H1 (cell line): ENCODE measurements around the gene MGAT5. TPM values are rescaled to one million over a fixed set of nuclear protein-coding genes. Genes with fewer than 3 reads are reported as not detected.

Source experiments
- CTCF ChIA-PET: fragments of 300-600 bp; sonication (Branson Sonifier 250); formaldehyde crosslinking; loops from one replicate; lab custom pipeline; 2021; ENCODE audit not compliant: partially characterized antibody; lab: Charles Lee
- POLR2A ChIA-PET: fragments of 300-600 bp; sonication (Branson Sonifier 250); formaldehyde crosslinking; loops from one replicate; lab custom pipeline; 2021; ENCODE audit warnings: inconsistent platforms; ENCODE audit not compliant: partially characterized antibody; lab: Charles Lee
- DNase-seq, 2 experiments: peaks; one replicate each; pipeline versions ENCODE4 v3.0.0 to v3.0.0-alpha.2; 2010 to 2022; ENCODE audit warnings: low spot score in 2 of 2, low read depth in 1 of 2, mixed read lengths in 1 of 2
- FAIRE-seq: peaks from 2 replicates; lab custom pipeline; 2011; peaks lifted over from hg19 to GRCh38; lab: Jason Lieb, UNC
- H2AFZ ChIP-seq: 2 replicates; pipeline ENCODE4 v1.8.1; 2012; ENCODE audit warnings: low read length, inconsistent platforms
- H2AK5ac ChIP-seq: 2 replicates; pipeline ENCODE4 v1.6.1; 2013; ENCODE audit warnings: low read depth, low read length
- H2BK120ac ChIP-seq: replicated peaks from 2 replicates; pipeline ENCODE3; 2013; ENCODE audit warnings: low read depth, low read length, inconsistent platforms
- H2BK12ac ChIP-seq: 2 replicates; pipeline ENCODE4 v1.6.1; 2013; ENCODE audit warnings: low read depth, low read length
- H2BK15ac ChIP-seq: 2 replicates; pipeline ENCODE4 v1.6.1; 2013; ENCODE audit warnings: low read length
- H2BK20ac ChIP-seq: 2 replicates; pipeline ENCODE4 v1.6.1; 2013; ENCODE audit warnings: low read length
- H2BK5ac ChIP-seq: 2 replicates; pipeline ENCODE4 v1.6.1; 2013; ENCODE audit warnings: low read depth, low read length
- H3K14ac ChIP-seq: 2 replicates; pipeline ENCODE4 v1.6.1; 2013; ENCODE audit warnings: inconsistent platforms; ENCODE audit not compliant: insufficient read length
- H3K18ac ChIP-seq: 2 replicates; pipeline ENCODE4 v1.6.1; 2013; ENCODE audit warnings: low read length; ENCODE audit errors: extremely low read depth
- H3K23ac ChIP-seq: 2 replicates; pipeline ENCODE4 v1.6.1; 2013; ENCODE audit warnings: inconsistent platforms; ENCODE audit not compliant: insufficient read length
- H3K23me2 ChIP-seq: 2 replicates; pipeline ENCODE4 v1.6.1; 2013; ENCODE audit warnings: low read depth, low read length
- H3K27ac ChIP-seq: 2 replicates; pipeline ENCODE4 v1.6.1; 2011; ENCODE audit warnings: low read depth, low read length, inconsistent platforms
- H3K27me3 ChIP-seq, 4 experiments: replicated peaks in 1 of 4; 1 replicate in 1 of 4; 2 replicates in 3 of 4; pipeline versions ENCODE4 v1.6.1 to v1.8.1; 2011 to 2013; ENCODE audit warnings: low read length in 3 of 4, mild to moderate bottlenecking in 3 of 4, inconsistent platforms in 2 of 4, mixed read lengths in 2 of 4, moderate library complexity in 1 of 4; ENCODE audit not compliant: control insufficient read depth in 3 of 4, insufficient read depth in 3 of 4; ENCODE audit errors: extremely low read depth in 1 of 4
- H3K36me3 ChIP-seq, 4 experiments: 2 replicates each; pipeline versions ENCODE4 v1.6.1 to v1.8.1; 2011 to 2013; ENCODE audit warnings: mild to moderate bottlenecking in 4 of 4, low read length in 3 of 4, moderate library complexity in 2 of 4, control low read depth in 1 of 4, inconsistent platforms in 1 of 4; ENCODE audit not compliant: insufficient read depth in 4 of 4, control insufficient read depth in 2 of 4
- H3K4ac ChIP-seq: replicated peaks from 2 replicates; pipeline ENCODE3; 2013; ENCODE audit warnings: low read length, low read depth, mixed read lengths, inconsistent platforms; ENCODE audit not compliant: insufficient read length
- H3K4me1 ChIP-seq, 4 experiments: replicated peaks in 1 of 4; 1 replicate in 1 of 4; 2 replicates in 3 of 4; pipeline versions ENCODE4 v1.6.1 to v1.8.1; 2011 to 2013; ENCODE audit warnings: low read length in 3 of 4, inconsistent platforms in 2 of 4, mixed read lengths in 1 of 4; ENCODE audit not compliant: insufficient read depth in 4 of 4, control insufficient read depth in 3 of 4
- H3K4me2 ChIP-seq, 2 experiments: 2 replicates each; pipeline versions ENCODE4 v1.6.1 to v1.8.1; 2011 to 2013; ENCODE audit warnings: low read depth in 2 of 2, low read length in 2 of 2, control low read depth in 1 of 2, inconsistent platforms in 1 of 2, mild to moderate bottlenecking in 1 of 2; ENCODE audit not compliant: insufficient read depth in 1 of 2
- H3K4me3 ChIP-seq, 4 experiments: fragments of 200-600, 300-600 bp in 1 of 4; sonication (generic), shearing (Covaris generic), sonication (Bioruptor Twin) in 1 of 4; 2 replicates each; pipeline versions ENCODE4 v1.5.1 to v1.8.1; 2011 to 2016; ENCODE audit warnings: low read length in 4 of 4, low read depth in 3 of 4, control low read depth in 2 of 4, inconsistent platforms in 2 of 4, mild to moderate bottlenecking in 2 of 4, mixed read lengths in 1 of 4, moderate library complexity in 1 of 4; ENCODE audit not compliant: insufficient read depth in 2 of 4; ENCODE audit errors: extremely low read depth in 1 of 4
- H3K56ac ChIP-seq: replicated peaks from 2 replicates; pipeline ENCODE3; 2013; ENCODE audit warnings: low read depth, mild to moderate bottlenecking, mixed read lengths, low read length, inconsistent platforms; ENCODE audit not compliant: insufficient read length
- H3K79me1 ChIP-seq: 2 replicates; pipeline ENCODE4 v1.6.1; 2013; ENCODE audit warnings: low read depth, low read length, control low read depth
- H3K79me2 ChIP-seq, 2 experiments: 2 replicates each; pipeline versions ENCODE4 v1.6.1 to v1.8.1; 2012 to 2013; ENCODE audit warnings: low read length in 2 of 2, mild to moderate bottlenecking in 2 of 2, inconsistent platforms in 1 of 2; ENCODE audit not compliant: insufficient read depth in 2 of 2, control insufficient read depth in 1 of 2
- H3K9ac ChIP-seq, 4 experiments: replicated peaks in 1 of 4; 1 replicate in 1 of 4; 2 replicates in 3 of 4; pipeline versions ENCODE4 v1.6.1 to v1.8.1; 2011 to 2013; ENCODE audit warnings: low read depth in 3 of 4, low read length in 3 of 4, control low read depth in 2 of 4, mild to moderate bottlenecking in 2 of 4, moderate library complexity in 2 of 4, inconsistent platforms in 1 of 4; ENCODE audit errors: extremely low read depth in 1 of 4
- H3K9me3 ChIP-seq, 2 experiments: 2 replicates each; pipeline versions ENCODE4 v1.6.1 to v1.8.1; 2012 to 2013; ENCODE audit warnings: mild to moderate bottlenecking in 2 of 2, moderate library complexity in 2 of 2, control low read depth in 1 of 2, inconsistent platforms in 1 of 2, low read depth in 1 of 2, low read length in 1 of 2, mixed read lengths in 1 of 2; ENCODE audit not compliant: insufficient read depth in 2 of 2
- H4K20me1 ChIP-seq, 2 experiments: replicated peaks in 1 of 2; 2 replicates each; pipeline versions ENCODE3 to v1.8.1; 2011 to 2013; ENCODE audit warnings: inconsistent platforms in 2 of 2, low read length in 2 of 2, mild to moderate bottlenecking in 1 of 2; ENCODE audit not compliant: insufficient read depth in 2 of 2, control insufficient read depth in 1 of 2
- H4K5ac ChIP-seq: 2 replicates; pipeline ENCODE4 v1.6.1; 2013; ENCODE audit warnings: low read length, low read depth, mixed read lengths, inconsistent platforms; ENCODE audit not compliant: insufficient read length
- H4K8ac ChIP-seq: 2 replicates; pipeline ENCODE4 v1.8.0; 2013; ENCODE audit warnings: mild to moderate bottlenecking, moderate library complexity, low read length, inconsistent platforms; ENCODE audit not compliant: insufficient read depth; ENCODE audit errors: extremely low read depth
- H4K91ac ChIP-seq: replicated peaks from 2 replicates; pipeline ENCODE3; 2013; ENCODE audit warnings: low read length, mixed read lengths, inconsistent platforms; ENCODE audit not compliant: insufficient read length
- BRCA1 ChIP-seq: IDR thresholded peaks from 2 replicates; pipeline ENCODE4 v1.6.1; 2012; ENCODE audit warnings: low read depth, low read length, improper control_type of control experiment
- WGBS, 2 experiments: shearing (Covaris generic) in 1 of 2; methylation state at CpG; one replicate each; pipeline versions ENCODE4 v1.1.6 to v1.1.7; 2013 to 2015; ENCODE audit warnings: low lambda C conversion rate in 2 of 2, mixed read lengths in 2 of 2, inconsistent platforms in 1 of 2, low coverage in 1 of 2, missing lambda C conversion rate in 1 of 2; ENCODE audit not compliant: insufficient replicate concordance in 2 of 2, insufficient coverage in 1 of 2, insufficient read length in 1 of 2; ENCODE audit errors: extremely low coverage in 1 of 2, missing lambda C conversion rate in 1 of 2; 5-methylcytosine and 5-hydroxymethylcytosine counted together
- polyA plus RNA-seq, 7 experiments: library from polyadenylated mRNA; depleted of rRNA in 3 of 7; stranded (reverse) in 5 of 7; unstranded in 2 of 7; fragments of >200 nt in 5 of 7; fragments of 200-250 nt in 2 of 7; gene quantifications; 1 replicate in 5 of 7; 2 replicates in 1 of 7; 4 replicates in 1 of 7; pipeline versions ENCODE4 v1.2.1 to v1.2.3, GENCODE V29; 2011 to 2013; ENCODE audit warnings: missing spikeins in 2 of 7, mixed read lengths in 2 of 7
- total RNA-seq: library from RNA; stranded (reverse); fragmentation: NEBNext Ultra II Directional; extraction: Animal tissue kit (Norgen Biotek cat#: 25700); gene quantifications from 2 replicates; pipeline ENCODE4 v1.2.1, GENCODE V29; 2021

MGAT5 gene
- total and polyA plus RNA-seq, 2 of the 8 experiments (the other 6 are each of a cell fraction or from before 2014, with no cell fraction given): 11.2 to 49.2 TPM

DNA sequence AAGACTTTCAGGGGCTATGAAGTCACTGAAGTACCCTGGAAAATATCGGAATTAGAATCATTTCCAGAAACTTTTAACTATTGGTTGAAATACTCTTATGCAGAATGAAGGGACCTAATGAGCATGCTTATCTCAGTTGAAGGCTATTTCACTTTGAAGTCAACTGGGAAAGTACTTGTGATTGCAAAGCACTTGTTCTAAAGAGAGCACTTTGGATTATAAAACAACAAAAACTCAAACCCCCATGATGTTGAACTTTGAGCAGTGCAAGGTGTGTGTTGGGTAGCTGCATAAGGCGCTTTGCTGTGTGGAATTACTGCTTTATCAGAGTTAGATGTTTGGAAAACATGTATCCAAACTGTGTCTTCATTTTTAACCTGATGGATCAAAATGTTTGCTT is 12.0 kb upstream of the MGAT5 start:
- Histone ChIP-seq H3K18ac (no peak overlapping the region), H2BK15ac (no peak overlapping the region), H2AFZ (no peak overlapping the region), H3K79me2 (peaks cover 0 to 36% of the 10 kb centered on the region in 2 experiments; a peak in 2 of 4 replicates), H2BK12ac (no peak overlapping the region), H4K8ac (no peak overlapping the region), H3K36me3 (no peaks in the 10 kb centered on the region), H3K4me2 (no peak overlapping the region), H3K4me3 (no peak overlapping the region), H3K23ac (no peak overlapping the region), H4K91ac (no peak overlapping the region), H3K9me3 (no peaks in the 10 kb centered on the region), H3K9ac (no peak overlapping the region), H2BK20ac (no peak overlapping the region), H3K56ac (no peak overlapping the region), H3K27ac (no peak overlapping the region), H3K23me2 (no peaks in the 10 kb centered on the region), H3K14ac (no peak overlapping the region), H2AK5ac (no peak overlapping the region), H2BK5ac (no peak overlapping the region), H4K5ac (no peak overlapping the region), H4K20me1 (peaks cover 2 to 11% of the 10 kb centered on the region in 2 experiments), H3K79me1 (peaks cover 2% of the 10 kb centered on the region; the same call in 1 of the 2 replicates), H3K27me3 (no peaks in the 10 kb centered on the region; a peak in 2 of 7 replicates), H3K4ac (no peak overlapping the region), H2BK120ac (no peak overlapping the region), H3K4me1 (peaks cover 0 to 6% (median 0%) of the 10 kb centered on the region in 4 experiments; a peak in 1 of 7 replicates)
- ChIA-PET POLR2A (no interaction called here), CTCF (interaction anchor here (0.5 to 5.3 kb wide), 8 partner anchors 10 to 170 kb away, joined by 3 to 79 read pairs (median 18); partner anchors contain the start of gene MGAT5)
- WGBS, 2 experiments: 89% methylated on average over 2 of the region's 2 CpGs; no CpG with 5 or more reads in 1 of the 2 experiments
- no peak for DNase-seq
- no peak for FAIRE-seq
- no peak for TF ChIP-seq BRCA1
